Glomerular visceral epithelial cell (primary cell): ENCODE measurements around the gene GRIK2.

Experiments
- DNase-seq: peaks from one replicate; pipeline ENCODE4 v3.0.0-alpha.2; 2016; ENCODE audit errors: extremely low spot score

GRIK2 gene

GRCh38 chr6:101454106-101454676, 60.7 kb downstream of the GRIK2 start:
- no peak for DNase-seq

GRCh38 chr6:101458336-101458735, 64.8 kb downstream of the GRIK2 start:
- DNase-seq: no peak

- peak; percentile 1 for DNase-seq
Measured at GRCh38 chr6:101458826-101459225, 65.3 kb downstream of the GRIK2 start.

- DNase-seq: no peak
Measured at GRCh38 chr6:101462576-101462975, 69.1 kb downstream of the GRIK2 start.

- DNase-seq: no peak
Measured at GRCh38 chr6:101465863-101466262, 72.4 kb downstream of the GRIK2 start.

GRCh38 chr6:101477436-101477835, 83.9 kb downstream of the GRIK2 start:
- no peak for DNase-seq

GRCh38 chr6:101478891-101479290, 85.4 kb downstream of the GRIK2 start:
- DNase-seq: no peak

- DNase-seq: no peak
Measured at GRCh38 chr6:101482606-101483005, 89.1 kb downstream of the GRIK2 start.

GRCh38 chr6:101484781-101485180, 91.3 kb downstream of the GRIK2 start:
- DNase-seq: no peak

GRCh38 chr6:101486124-101486523, 92.6 kb downstream of the GRIK2 start:
- no peak for DNase-seq

- no peak for DNase-seq
Measured at GRCh38 chr6:101486726-101487125, 93.2 kb downstream of the GRIK2 start.

GRCh38 chr6:101489456-101489855, 95.9 kb downstream of the GRIK2 start:
- no peak for DNase-seq

- DNase-seq: no peak
Measured at GRCh38 chr6:101490857-101491256, 97.3 kb downstream of the GRIK2 start.

GRCh38 chr6:101502818-101503217, 109.3 kb downstream of the GRIK2 start:
- no peak for DNase-seq

GRCh38 chr6:101509536-101509935, 116.0 kb downstream of the GRIK2 start:
- DNase-seq: no peak

GRCh38 chr6:101513181-101513580, 119.7 kb downstream of the GRIK2 start:
- DNase-seq: no peak

GRCh38 chr6:101516578-101516977, 123.1 kb downstream of the GRIK2 start:
- no peak for DNase-seq

GRCh38 chr6:101517632-101518031, 124.1 kb downstream of the GRIK2 start:
- no peak for DNase-seq

GRCh38 chr6:101522254-101522653, 128.7 kb downstream of the GRIK2 start:
- DNase-seq: no peak

- no peak for DNase-seq
Measured at GRCh38 chr6:101527467-101527866, 134.0 kb downstream of the GRIK2 start.

- no peak for DNase-seq
Measured at GRCh38 chr6:101528801-101529200, 135.3 kb downstream of the GRIK2 start.

GRCh38 chr6:101531538-101531937, 138.0 kb downstream of the GRIK2 start:
- DNase-seq: no peak

- DNase-seq: peak; percentile 2
Measured at GRCh38 chr6:101534386-101534785, 140.9 kb downstream of the GRIK2 start.

GRCh38 chr6:101534821-101535220, 141.3 kb downstream of the GRIK2 start:
- no peak for DNase-seq
